Pancreas (tissue), 10 donors: ENCODE measurements around the gene ZBTB1. TPM values are rescaled to one million over a fixed set of nuclear protein-coding genes. Genes with fewer than 3 reads are reported as not detected.
"Not testable (repeated sequence)": the region's sequence is repeated elsewhere in the genome, so short reads cannot be mapped to it uniquely, and the experiment has no call there.

Source experiments
- ATAC-seq, 4 donors: fragments of 200-7000 bp; cut with Tn5 transposase; one replicate each; pipeline versions ENCODE4 v1.8.0 to v1.9.1; 2020; ENCODE audit warnings: mild to moderate bottlenecking in 4 of 4, moderate library complexity in 4 of 4
- DNase-seq, 6 donors: peaks; one replicate each; pipeline ENCODE4 v3.0.0-alpha.2; 2020
- FAIRE-seq: peaks from 2 replicates; lab custom pipeline; 2012; peaks lifted over from hg19 to GRCh38; lab: Jason Lieb, UNC
- H3K27ac ChIP-seq, 4 donors: fragments of 200-600 bp; sonication (generic); 1 replicate in 3 of 4; 2 replicates in 1 of 4; pipeline versions ENCODE4 v1.5.0 to v1.8.0; 2020
- H3K27me3 ChIP-seq, 4 donors: fragments of 200-600 bp; one replicate each; pipeline ENCODE4 v1.8.0; 2021
- H3K36me3 ChIP-seq, 3 donors: fragments of 200-600 bp; sonication (generic) in 1 of 3; one replicate each; pipeline versions ENCODE4 v1.5.0 to v1.8.0; 2020 to 2021
- H3K4me1 ChIP-seq, 3 donors: fragments of 200-600 bp; one replicate each; pipeline ENCODE4 v1.8.0; 2021
- H3K4me3 ChIP-seq, 4 donors: fragments of 200-600 bp; sonication (generic) in 2 of 4; one replicate each; pipeline versions ENCODE4 v1.5.0 to v1.8.0; 2020 to 2021
- H3K9me3 ChIP-seq, 4 donors: fragments of 200-600 bp; one replicate each; pipeline ENCODE4 v1.8.0; 2021
- WGBS, 2 donors: extraction: QIAGEN DNeasy Blood & Tissue Kit; methylation state at CpG; one replicate each; pipeline ENCODE4 v1.1.7; 2013; 5-methylcytosine and 5-hydroxymethylcytosine counted together
- intact Hi-C, 3 donors: fragments of 100-400 bp; cut with DNase I; formaldehyde crosslinking; loops; one replicate each; pipeline versions ENCODE4 v1.11.1 to v1.14.2; 2022
- polyA plus RNA-seq, 2 donors: library from polyadenylated mRNA; stranded (reverse); fragments of 200-250 nt; gene quantifications; one replicate each; pipeline ENCODE4 v1.2.3, GENCODE V29; 2013
- total RNA-seq, 6 donors: library from RNA; stranded (reverse); fragmentation: NEBNext Ultra II Directional in 4 of 6; extraction: Animal tissue kit (Norgen Biotek cat#: 25700) in 4 of 6; gene quantifications; one replicate each; pipeline versions ENCODE4 v1.2.1 to v1.2.4, GENCODE V29; 2021 to 2023
- TF ChIP-seq, protein P1 (sequence below), 4 donors: fragments of 200-600 bp; sonication (generic) in 3 of 4; IDR thresholded peaks; one replicate each; pipeline versions ENCODE4 v1.5.0 to v1.8.0; 2021; ENCODE audit warnings: antibody characterized with exemption in 4 of 4
- donor health status: healthy with polysubstance abuse.
- donor health status: DM: no; HTN: no; CAD: no; lungs with moderate emphysema.
- donor health status: DM: no; HTN: no; CAD: no.
- donor health status: control.
- donor health status: control.
- donor health status: Bipolar disorder and iron deficiency.
- donor health status: DM: yes; HTN: yes; CAD: no.
- donor health status: DM: no; HTN: no; CAD: no.
- donor health status: DM: no; HTN: no; CAD: no.
- donor health status: DM: yes; HTN: yes; CAD: no.

ZBTB1 gene
- total and polyA plus RNA-seq, 8 donors: 8.7 to 24.3 (median 11.9) TPM

DNA sequence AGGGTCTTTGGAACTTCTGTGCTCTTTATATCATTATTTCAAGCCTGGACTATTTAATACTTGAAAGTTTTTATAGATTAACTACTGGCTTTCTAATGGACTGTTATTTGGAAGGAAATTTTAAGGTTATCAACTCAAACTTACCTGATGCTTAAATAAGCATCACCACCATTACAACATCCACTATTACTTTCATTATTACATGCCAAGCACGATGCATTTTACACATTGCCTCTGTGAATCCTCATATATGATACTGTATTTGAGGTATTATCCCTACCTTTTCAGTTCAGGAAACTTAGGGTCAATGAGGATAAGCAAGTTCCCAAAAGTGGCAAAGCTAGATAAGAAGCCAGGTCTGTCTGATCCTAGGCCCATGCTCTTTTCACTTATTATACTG, 12.4 kb downstream of the ZBTB1 start:
- 76 to 92% methylated on average over 1 of the region's 1 CpG for WGBS, 2 donors
- Histone ChIP-seq H3K27me3 (no peaks in the 10 kb centered on the region), H3K27ac (no peak overlapping the region), H3K36me3 (peaks cover 0 to 6% (median 0%) of the 10 kb centered on the region in 3 donors), H3K4me3 (no peak overlapping the region), H3K9me3 (no peaks in the 10 kb centered on the region), H3K4me1 (peaks cover 0 to under 1% (median 0%) of the 10 kb centered on the region in 3 donors)
- FAIRE-seq (no peak), DNase-seq (no peak), ATAC-seq (no peak)
- intact Hi-C loops: no loop called here
- TF ChIP-seq, protein P1, sequence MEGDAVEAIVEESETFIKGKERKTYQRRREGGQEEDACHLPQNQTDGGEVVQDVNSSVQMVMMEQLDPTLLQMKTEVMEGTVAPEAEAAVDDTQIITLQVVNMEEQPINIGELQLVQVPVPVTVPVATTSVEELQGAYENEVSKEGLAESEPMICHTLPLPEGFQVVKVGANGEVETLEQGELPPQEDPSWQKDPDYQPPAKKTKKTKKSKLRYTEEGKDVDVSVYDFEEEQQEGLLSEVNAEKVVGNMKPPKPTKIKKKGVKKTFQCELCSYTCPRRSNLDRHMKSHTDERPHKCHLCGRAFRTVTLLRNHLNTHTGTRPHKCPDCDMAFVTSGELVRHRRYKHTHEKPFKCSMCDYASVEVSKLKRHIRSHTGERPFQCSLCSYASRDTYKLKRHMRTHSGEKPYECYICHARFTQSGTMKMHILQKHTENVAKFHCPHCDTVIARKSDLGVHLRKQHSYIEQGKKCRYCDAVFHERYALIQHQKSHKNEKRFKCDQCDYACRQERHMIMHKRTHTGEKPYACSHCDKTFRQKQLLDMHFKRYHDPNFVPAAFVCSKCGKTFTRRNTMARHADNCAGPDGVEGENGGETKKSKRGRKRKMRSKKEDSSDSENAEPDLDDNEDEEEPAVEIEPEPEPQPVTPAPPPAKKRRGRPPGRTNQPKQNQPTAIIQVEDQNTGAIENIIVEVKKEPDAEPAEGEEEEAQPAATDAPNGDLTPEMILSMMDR (IDR thresholded peaks at IDR 0.05): no peak

DNA sequence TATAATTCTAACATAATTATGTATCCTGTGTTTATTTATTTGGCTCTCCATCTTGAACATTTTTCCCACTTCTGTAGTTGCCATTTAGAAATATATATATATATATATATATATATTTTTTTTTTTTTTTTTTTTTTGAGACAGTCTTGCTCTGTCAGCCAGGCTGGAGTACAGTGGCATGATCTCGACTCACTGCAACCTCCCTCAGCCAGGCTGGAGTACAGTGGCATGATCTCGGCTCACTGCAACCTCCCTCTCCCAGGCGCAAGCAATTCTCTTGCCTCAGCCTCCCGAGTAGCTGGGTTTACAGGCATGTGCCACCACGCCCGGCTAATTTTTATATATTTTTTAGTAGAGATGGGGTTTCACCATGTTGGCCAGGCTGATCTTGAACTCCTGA, 13.1 kb downstream of the ZBTB1 start:
- DNase-seq, FAIRE-seq, H3K27me3 ChIP-seq, H3K9me3 ChIP-seq, ATAC-seq, intact Hi-C loops, H3K4me3 ChIP-seq, H3K27ac ChIP-seq, H3K4me1 ChIP-seq: not testable (repeated sequence)
- peaks cover 0 to 13% (median 0%) of the 10 kb centered on the region in 3 donors for H3K36me3 ChIP-seq
- 77 to 84% methylated on average over 6 of the region's 6 CpGs for WGBS, 2 donors

DNA sequence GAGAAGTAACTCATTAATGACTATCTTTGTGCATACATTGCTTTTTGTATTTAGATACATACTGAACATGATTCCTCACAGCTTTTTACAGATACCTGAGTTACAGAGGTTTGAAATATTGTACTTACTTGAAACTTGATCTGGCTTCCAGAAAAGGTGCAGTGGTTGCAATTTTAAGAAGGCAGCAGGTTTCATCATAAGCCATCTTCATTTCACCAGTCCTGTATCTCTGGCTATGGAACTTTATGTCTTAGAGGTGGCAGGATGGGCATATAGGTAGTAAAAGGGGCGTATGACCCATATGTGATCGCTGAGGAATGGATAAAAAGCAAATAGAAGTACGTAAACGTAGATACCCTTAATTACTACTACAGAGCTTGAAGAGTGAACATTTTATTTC, 13.7 kb downstream of the ZBTB1 start:
- TF ChIP-seq, protein P1 (IDR thresholded peaks at IDR 0.05): no peak
- Histone ChIP-seq H3K4me3 (no peak overlapping the region), H3K9me3 (no peaks in the 10 kb centered on the region), H3K4me1 (no peaks in the 10 kb centered on the region), H3K36me3 (peaks cover 0 to 19% (median 0%) of the 10 kb centered on the region in 3 donors), H3K27me3 (no peaks in the 10 kb centered on the region), H3K27ac (no peak overlapping the region)
- intact Hi-C loops: no loop called here
- no peak for FAIRE-seq
- no peak for ATAC-seq
- no peak for DNase-seq
- WGBS, 2 donors: 48 to 63% methylated on average over 4 of the region's 4 CpGs

DNA sequence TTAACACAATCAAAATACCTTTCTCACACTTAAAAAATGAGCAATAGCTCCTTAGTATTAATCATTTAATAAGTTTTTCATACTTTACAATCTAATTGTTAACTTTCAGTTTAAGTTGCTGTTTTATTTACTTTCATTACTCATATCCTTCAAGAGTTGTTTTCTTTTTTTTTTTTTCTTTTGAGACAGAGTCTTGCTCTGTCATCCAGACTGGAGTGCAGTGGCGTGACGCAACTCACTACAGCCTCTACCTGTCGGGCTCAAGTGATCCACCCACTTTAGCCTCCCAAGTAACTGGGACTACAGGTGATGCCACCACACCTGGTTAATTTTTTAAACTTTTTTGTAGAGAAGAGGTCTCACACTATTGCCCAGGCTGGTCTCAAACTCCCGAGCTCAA, 16.1 kb downstream of the ZBTB1 start:
- Histone ChIP-seq H3K27ac (no peak overlapping the region), H3K4me3 (no peak overlapping the region), H3K9me3 (no peaks in the 10 kb centered on the region), H3K36me3 (peaks cover 0 to 22% (median 0%) of the 10 kb centered on the region in 3 donors), H3K27me3 (no peaks in the 10 kb centered on the region), H3K4me1 (no peaks in the 10 kb centered on the region)
- ATAC-seq (no peak), FAIRE-seq (no peak), DNase-seq (no peak)
- 96 to 97% methylated on average over 4 of the region's 4 CpGs for WGBS, 2 donors
- TF ChIP-seq, protein P1 (IDR thresholded peaks at IDR 0.05): no peak
- intact Hi-C loops: no loop called here

DNA sequence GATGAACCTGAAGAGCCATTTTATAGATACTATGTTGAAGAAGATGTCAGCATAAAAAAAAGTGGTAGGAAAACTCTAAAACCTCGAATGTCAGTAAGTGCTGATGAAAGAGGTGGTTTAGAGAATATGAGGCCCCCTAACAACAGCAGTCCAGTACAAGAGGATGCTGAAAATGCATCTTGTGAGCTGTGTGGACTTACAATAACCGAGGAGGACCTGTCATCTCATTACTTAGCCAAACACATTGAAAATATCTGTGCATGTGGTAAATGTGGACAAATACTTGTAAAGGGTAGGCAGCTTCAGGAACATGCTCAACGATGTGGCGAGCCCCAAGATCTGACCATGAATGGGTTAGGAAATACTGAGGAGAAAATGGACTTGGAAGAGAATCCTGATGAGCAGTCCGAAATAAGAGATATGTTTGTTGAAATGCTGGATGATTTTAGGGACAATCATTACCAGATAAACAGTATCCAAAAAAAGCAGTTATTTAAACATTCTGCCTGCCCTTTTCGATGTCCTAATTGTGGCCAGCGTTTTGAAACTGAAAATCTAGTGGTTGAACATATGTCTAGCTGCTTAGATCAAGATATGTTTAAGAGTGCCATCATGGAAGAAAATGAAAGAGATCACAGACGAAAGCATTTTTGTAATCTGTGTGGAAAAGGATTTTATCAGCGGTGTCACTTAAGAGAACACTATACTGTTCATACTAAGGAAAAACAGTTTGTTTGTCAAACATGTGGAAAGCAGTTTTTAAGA, 18.2 kb downstream of the ZBTB1 start:
- TF ChIP-seq, protein P1 (IDR thresholded peaks at IDR 0.05): no peak
- FAIRE-seq (no peak), ATAC-seq (no peak), DNase-seq (no peak)
- no peaks in the 10 kb centered on the region for H3K27me3 ChIP-seq
- H3K9me3 ChIP-seq: no peaks in the 10 kb centered on the region
- 79 to 81% methylated on average over 9 of the region's 9 CpGs for WGBS, 2 donors
- no peak overlapping the region for H3K4me3 ChIP-seq
- H3K4me1 ChIP-seq: no peaks in the 10 kb centered on the region
- H3K27ac ChIP-seq: no peak overlapping the region
- intact Hi-C loops: no loop called here
- H3K36me3 ChIP-seq: peaks cover 0 to 22% (median 0%) of the 10 kb centered on the region in 3 donors
